Measurements from ENCODE around the gene ANKRD55.
"Not testable (repeated sequence)": the region's sequence is repeated elsewhere in the genome, so short reads cannot be mapped to it uniquely, and the experiment has no call there.

The ANKRD55 gene

GRCh38 chr5:56112526-56113121 lies 120.5 kb downstream of the ANKRD55 start:
- Histone ChIP-seq H3K9ac (ENCODE audit: low read depth in 1 of 2, low read length in 2 of 2) (no peak overlapping the region), H3K4me3 (ENCODE audit: low read depth in 1 of 2, low read length in 2 of 2) (no peak overlapping the region), H3K36me3 (ENCODE audit: control insufficient read depth in 1 of 2, insufficient read depth in 2 of 2, low read length in 2 of 2) (no peaks in the 10 kb centered on the region), H3K4me1 (ENCODE audit: control insufficient read depth in 1 of 2, insufficient read depth in 2 of 2, low read length in 2 of 2) (no peaks in the 10 kb centered on the region), H3K27me3 (ENCODE audit: control insufficient read depth in 1 of 2, insufficient read depth in 2 of 2, low read length in 2 of 2) (no peaks in the 10 kb centered on the region), H3K27ac (ENCODE audit: low read depth, low read length) (no peak overlapping the region), H3K9me3 (ENCODE audit: control insufficient read depth in 1 of 2, low read length in 2 of 2) (no peaks in the 10 kb centered on the region)

DNA sequence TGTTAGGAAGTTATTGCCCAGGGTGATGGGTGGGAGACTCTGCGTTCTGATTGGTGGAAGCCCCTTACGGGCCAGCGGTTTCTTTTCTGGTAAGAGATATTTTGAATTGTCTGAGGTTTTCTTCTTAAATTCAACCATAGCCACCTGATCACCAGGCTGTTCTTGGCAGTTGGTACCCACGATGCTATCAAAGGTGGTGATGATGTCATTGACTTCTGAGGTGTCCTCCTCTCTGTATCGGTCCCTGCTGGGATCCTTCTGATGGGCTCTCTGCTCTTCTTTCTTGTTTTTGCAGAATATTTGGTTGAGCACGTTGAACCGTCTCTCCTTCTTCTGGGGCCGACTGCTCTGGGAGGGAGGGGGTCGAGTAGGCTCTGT lies 121.7 kb downstream of the ANKRD55 start:
- Histone ChIP-seq H3K36me3 (ENCODE audit: control insufficient read depth in 1 of 2, insufficient read depth in 2 of 2, low read length in 2 of 2) (no peaks in the 10 kb centered on the region), H3K9me3 (ENCODE audit: control insufficient read depth in 1 of 2, low read length in 2 of 2) (no peaks in the 10 kb centered on the region)

DNA sequence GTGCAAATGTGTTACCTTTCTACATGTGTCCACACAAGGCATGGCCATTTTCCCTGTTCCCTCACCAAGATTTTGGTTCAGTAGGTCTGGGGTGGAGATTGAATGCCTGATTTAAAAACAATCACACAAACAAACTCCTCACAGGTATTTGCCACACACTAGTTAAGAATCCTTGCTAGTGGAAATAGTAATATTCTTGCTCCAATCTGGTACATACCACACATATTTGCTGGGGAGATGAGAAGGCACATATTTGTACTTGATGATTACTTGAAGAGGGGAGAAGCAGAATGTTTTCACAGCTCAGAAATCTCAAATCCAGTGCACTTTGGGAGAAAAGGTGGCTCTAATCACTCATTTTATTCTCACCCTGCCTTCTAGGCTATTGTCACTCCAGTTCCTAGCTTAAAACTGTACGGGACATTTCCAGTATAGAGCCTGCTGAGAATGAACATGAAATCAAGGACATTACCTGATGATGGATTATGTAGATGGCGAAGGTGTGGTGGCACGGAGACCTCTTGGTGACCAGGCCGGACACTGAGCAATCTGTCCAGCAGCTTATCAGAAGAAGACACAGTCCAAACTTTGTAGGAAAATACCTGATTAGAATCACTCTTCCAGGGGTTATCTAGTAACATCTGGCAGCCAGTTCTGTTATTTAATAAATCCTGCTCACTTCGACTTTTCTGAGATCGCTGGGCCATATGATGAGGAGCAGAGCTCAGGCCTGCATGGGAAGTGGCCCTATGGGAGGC lies 122.3 kb downstream of the ANKRD55 start:
- no peaks in the 10 kb centered on the region for H3K4me1 ChIP-seq (ENCODE audit: control insufficient read depth in 1 of 2, insufficient read depth in 2 of 2, low read length in 2 of 2)

More for the DNA sequence above, 121.7 kb downstream of the ANKRD55 start:
- Histone ChIP-seq H3K9ac (ENCODE audit: low read depth in 1 of 2, low read length in 2 of 2) (no peak overlapping the region), H3K4me3 (ENCODE audit: low read depth in 1 of 2, low read length in 2 of 2) (no peak overlapping the region), H3K4me1 (ENCODE audit: control insufficient read depth in 1 of 2, insufficient read depth in 2 of 2, low read length in 2 of 2) (no peaks in the 10 kb centered on the region), H3K27ac (ENCODE audit: low read depth, low read length) (no peak overlapping the region), H3K27me3 (ENCODE audit: control insufficient read depth in 1 of 2, insufficient read depth in 2 of 2, low read length in 2 of 2) (no peaks in the 10 kb centered on the region)

GRCh38 chr5:56108246-56108645 lies 124.9 kb downstream of the ANKRD55 start:
- Histone ChIP-seq H3K9me3 (ENCODE audit: control insufficient read depth in 1 of 2, low read length in 2 of 2) (no peaks in the 10 kb centered on the region), H3K4me3 (ENCODE audit: low read depth in 1 of 2, low read length in 2 of 2) (no peak overlapping the region), H3K27ac (ENCODE audit: low read depth, low read length) (no peak overlapping the region), H3K9ac (ENCODE audit: low read depth in 1 of 2, low read length in 2 of 2) (no peak overlapping the region), H3K4me1 (ENCODE audit: control insufficient read depth in 1 of 2, insufficient read depth in 2 of 2, low read length in 2 of 2) (no peaks in the 10 kb centered on the region), H3K27me3 (ENCODE audit: control insufficient read depth in 1 of 2, insufficient read depth in 2 of 2, low read length in 2 of 2) (no peaks in the 10 kb centered on the region), H3K36me3 (ENCODE audit: control insufficient read depth in 1 of 2, insufficient read depth in 2 of 2, low read length in 2 of 2) (no peaks in the 10 kb centered on the region)

More for the DNA sequence above, 122.3 kb downstream of the ANKRD55 start:
- H3K4me3 ChIP-seq (ENCODE audit: low read depth in 1 of 2, low read length in 2 of 2) = no peak overlapping the region
- no peaks in the 10 kb centered on the region for H3K36me3 ChIP-seq (ENCODE audit: control insufficient read depth in 1 of 2, insufficient read depth in 2 of 2, low read length in 2 of 2)
- no peak overlapping the region for H3K9ac ChIP-seq (ENCODE audit: low read depth in 1 of 2, low read length in 2 of 2)
- no peaks in the 10 kb centered on the region for H3K9me3 ChIP-seq (ENCODE audit: control insufficient read depth in 1 of 2, low read length in 2 of 2)
- no peaks in the 10 kb centered on the region for H3K27me3 ChIP-seq (ENCODE audit: control insufficient read depth in 1 of 2, insufficient read depth in 2 of 2, low read length in 2 of 2)
- H3K27ac ChIP-seq (ENCODE audit: low read depth, low read length) = no peak overlapping the region

- Histone ChIP-seq H3K9ac (ENCODE audit: low read depth in 1 of 2, low read length in 2 of 2) (no peak overlapping the region), H3K4me3 (ENCODE audit: low read depth in 1 of 2, low read length in 2 of 2) (no peak overlapping the region)
These were observed 126.3 kb downstream of the ANKRD55 start for GRCh38 chr5:56106837-56107236.

GRCh38 chr5:56105511-56106291 lies 127.4 kb downstream of the ANKRD55 start:
- Histone ChIP-seq H3K4me1 (ENCODE audit: control insufficient read depth in 1 of 2, insufficient read depth in 2 of 2, low read length in 2 of 2) (no peaks in the 10 kb centered on the region), H3K27ac (ENCODE audit: low read depth, low read length) (no peak overlapping the region), H3K9me3 (ENCODE audit: control insufficient read depth in 1 of 2, low read length in 2 of 2) (no peaks in the 10 kb centered on the region), H3K27me3 (ENCODE audit: control insufficient read depth in 1 of 2, insufficient read depth in 2 of 2, low read length in 2 of 2) (no peaks in the 10 kb centered on the region), H3K9ac (ENCODE audit: low read depth in 1 of 2, low read length in 2 of 2) (no peak overlapping the region), H3K36me3 (ENCODE audit: control insufficient read depth in 1 of 2, insufficient read depth in 2 of 2, low read length in 2 of 2) (no peaks in the 10 kb centered on the region), H3K4me3 (ENCODE audit: low read depth in 1 of 2, low read length in 2 of 2) (no peak overlapping the region)

More at GRCh38 chr5:56106837-56107236, 126.3 kb downstream of the ANKRD55 start:
- no peak overlapping the region for H3K27ac ChIP-seq (ENCODE audit: low read depth, low read length)
- H3K27me3 ChIP-seq (ENCODE audit: control insufficient read depth in 1 of 2, insufficient read depth in 2 of 2, low read length in 2 of 2) = no peaks in the 10 kb centered on the region
- no peaks in the 10 kb centered on the region for H3K36me3 ChIP-seq (ENCODE audit: control insufficient read depth in 1 of 2, insufficient read depth in 2 of 2, low read length in 2 of 2)
- no peaks in the 10 kb centered on the region for H3K4me1 ChIP-seq (ENCODE audit: control insufficient read depth in 1 of 2, insufficient read depth in 2 of 2, low read length in 2 of 2)
- no peaks in the 10 kb centered on the region for H3K9me3 ChIP-seq (ENCODE audit: control insufficient read depth in 1 of 2, low read length in 2 of 2)

DNA sequence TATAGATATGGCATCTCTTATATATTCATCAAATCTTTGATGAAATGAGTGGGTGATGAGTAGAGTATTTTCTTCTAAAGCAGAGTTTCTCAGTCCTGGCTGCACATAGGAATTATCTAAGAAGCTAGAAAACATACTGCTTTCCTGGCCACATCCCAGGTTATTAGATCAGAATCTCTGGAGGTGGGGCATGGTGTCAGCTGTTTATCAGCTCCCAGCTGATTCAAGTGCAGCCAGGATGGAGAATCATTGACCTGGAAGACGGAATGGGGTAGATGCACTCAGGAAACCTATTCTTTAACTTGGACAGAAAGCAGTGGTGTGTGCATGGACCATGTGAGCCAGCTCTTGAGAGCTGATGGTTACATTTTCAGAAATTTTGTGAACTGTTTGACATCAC lies 130.2 kb downstream of the ANKRD55 start:
- Histone ChIP-seq H3K4me1 (ENCODE audit: control insufficient read depth in 1 of 2, insufficient read depth in 2 of 2, low read length in 2 of 2) (no peaks in the 10 kb centered on the region), H3K9me3 (ENCODE audit: control insufficient read depth in 1 of 2, low read length in 2 of 2) (no peaks in the 10 kb centered on the region), H3K4me3 (ENCODE audit: low read depth in 1 of 2, low read length in 2 of 2) (no peak overlapping the region), H3K27ac (ENCODE audit: low read depth, low read length) (no peak overlapping the region), H3K27me3 (ENCODE audit: control insufficient read depth in 1 of 2, insufficient read depth in 2 of 2, low read length in 2 of 2) (no peaks in the 10 kb centered on the region), H3K9ac (ENCODE audit: low read depth in 1 of 2, low read length in 2 of 2) (no peak overlapping the region), H3K36me3 (ENCODE audit: control insufficient read depth in 1 of 2, insufficient read depth in 2 of 2, low read length in 2 of 2) (no peaks in the 10 kb centered on the region)

DNA sequence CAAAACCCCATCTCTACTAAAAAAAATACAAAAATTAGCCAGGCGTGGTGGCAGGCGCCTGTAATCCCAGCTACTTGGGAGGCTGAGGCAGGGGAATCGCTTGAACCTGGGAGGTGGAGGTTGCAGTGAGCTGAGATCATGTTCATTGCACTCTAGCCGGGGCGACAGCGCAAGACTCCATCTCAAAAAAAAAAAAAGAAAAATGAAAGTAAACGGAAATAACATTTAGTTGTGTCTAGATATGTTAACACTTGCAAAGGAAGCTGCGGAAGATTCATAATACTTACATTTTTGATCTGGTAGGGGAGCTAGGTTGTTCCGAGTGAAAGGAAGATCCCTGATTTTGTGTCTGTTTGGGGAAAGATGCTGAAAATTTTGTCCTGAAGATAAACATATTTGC lies 130.9 kb downstream of the ANKRD55 start:
- H3K27ac ChIP-seq (ENCODE audit: low read depth, low read length) = not testable (repeated sequence)

GRCh38 chr5:56101180-56101579 lies 131.9 kb downstream of the ANKRD55 start:
- no peaks in the 10 kb centered on the region for H3K9me3 ChIP-seq (ENCODE audit: control insufficient read depth in 1 of 2, low read length in 2 of 2)
- no peaks in the 10 kb centered on the region for H3K27me3 ChIP-seq (ENCODE audit: control insufficient read depth in 1 of 2, insufficient read depth in 2 of 2, low read length in 2 of 2)
- no peaks in the 10 kb centered on the region for H3K4me1 ChIP-seq (ENCODE audit: control insufficient read depth in 1 of 2, insufficient read depth in 2 of 2, low read length in 2 of 2)
- no peak overlapping the region for H3K27ac ChIP-seq (ENCODE audit: low read depth, low read length)
- no peak overlapping the region for H3K9ac ChIP-seq (ENCODE audit: low read depth in 1 of 2, low read length in 2 of 2)
- no peak overlapping the region for H3K4me3 ChIP-seq (ENCODE audit: low read depth in 1 of 2, low read length in 2 of 2)
- H3K36me3 ChIP-seq (ENCODE audit: control insufficient read depth in 1 of 2, insufficient read depth in 2 of 2, low read length in 2 of 2) = no peaks in the 10 kb centered on the region

More for the DNA sequence above, 130.9 kb downstream of the ANKRD55 start:
- not testable (repeated sequence) for H3K27me3 ChIP-seq (ENCODE audit: control insufficient read depth in 1 of 2, insufficient read depth in 2 of 2, low read length in 2 of 2); H3K9me3 ChIP-seq (ENCODE audit: control insufficient read depth in 1 of 2, low read length in 2 of 2); H3K36me3 ChIP-seq (ENCODE audit: control insufficient read depth in 1 of 2, insufficient read depth in 2 of 2, low read length in 2 of 2); H3K4me1 ChIP-seq (ENCODE audit: control insufficient read depth in 1 of 2, insufficient read depth in 2 of 2, low read length in 2 of 2); H3K4me3 ChIP-seq (ENCODE audit: low read depth in 1 of 2, low read length in 2 of 2); H3K9ac ChIP-seq (ENCODE audit: low read depth in 1 of 2, low read length in 2 of 2)
